IMR-90 (cell line): Measurements from ENCODE around the gene KRTAP4-3. TPM values are rescaled to one million over a fixed set of nuclear protein-coding genes. Genes with fewer than 3 reads are reported as not detected.

Experiments
- ATAC-seq: fragments of 200-7000 bp; cut with Tn5 transposase; 2 replicates; pipeline ENCODE4 v1.9.1; 2020; ENCODE audit warnings: low read depth, mild to moderate bottlenecking, moderate library complexity
- BruUV-seq: library from RNA; stranded (reverse); fragments of 400-500 nt; replicated peaks from 2 replicates; lab custom pipeline; 2021; lab: Mats Ljungman, UMichigan
- CTCF ChIA-PET: fragments of 300-600 bp; formaldehyde crosslinking; extraction: SDS; loops from one replicate; lab custom pipeline; 2021; ENCODE audit warnings: antibody characterized with exemption; lab: Yijun Ruan, JAX
- POLR2A ChIA-PET: fragments of 300-600 bp; sonication (Branson Sonifier 250); formaldehyde crosslinking; loops from one replicate; lab custom pipeline; 2022; ENCODE audit warnings: antibody characterized with exemption; ENCODE audit not compliant: unreplicated experiment; lab: Charles Lee
- DNase-seq: peaks from one replicate; pipeline ENCODE4 v3.0.0; 2013
- H2AFZ ChIP-seq: replicated peaks from 2 replicates; pipeline ENCODE3; 2013; ENCODE audit warnings: low read length, mild to moderate bottlenecking; ENCODE audit not compliant: poor library complexity
- H2AK5ac ChIP-seq: 2 replicates; pipeline ENCODE4 v1.6.1; 2013; ENCODE audit warnings: low read depth, low read length, inconsistent platforms
- H2AK9ac ChIP-seq: replicated peaks from 2 replicates; pipeline ENCODE3; 2013; ENCODE audit warnings: mild to moderate bottlenecking, low read depth, low read length, moderate library complexity; ENCODE audit not compliant: poor library complexity
- H2BK120ac ChIP-seq: 2 replicates; pipeline ENCODE4 v1.6.1; 2013; ENCODE audit warnings: low read depth, low read length, inconsistent platforms
- H2BK15ac ChIP-seq: 3 replicates; pipeline ENCODE4 v1.6.1; 2013; ENCODE audit warnings: low read depth, low read length, inconsistent platforms
- H2BK20ac ChIP-seq: 2 replicates; pipeline ENCODE4 v1.6.1; 2013; ENCODE audit warnings: low read depth, mild to moderate bottlenecking, inconsistent platforms, low read length, moderate library complexity
- H2BK5ac ChIP-seq: 2 replicates; pipeline ENCODE4 v1.6.1; 2013; ENCODE audit warnings: mild to moderate bottlenecking, low read depth, low read length, inconsistent platforms; ENCODE audit not compliant: poor library complexity, severe bottlenecking
- H3K14ac ChIP-seq: replicated peaks from 2 replicates; pipeline ENCODE4 v1.6.1; 2013; ENCODE audit warnings: low read depth, low read length, inconsistent platforms
- H3K18ac ChIP-seq: 2 replicates; pipeline ENCODE4 v1.6.1; 2013; ENCODE audit warnings: low read depth, low read length, control low read depth
- H3K23ac ChIP-seq: 2 replicates; pipeline ENCODE4 v1.6.1; 2013; ENCODE audit warnings: low read depth, low read length, inconsistent platforms
- H3K27ac ChIP-seq: 2 replicates; pipeline ENCODE4 v1.5.1; 2013; ENCODE audit warnings: mild to moderate bottlenecking, control low read depth, low read length; ENCODE audit not compliant: insufficient read depth
- H3K27me3 ChIP-seq: 2 replicates; pipeline ENCODE4 v1.6.1; 2013; ENCODE audit warnings: low read length; ENCODE audit not compliant: control insufficient read depth, insufficient read depth
- H3K36me3 ChIP-seq: 2 replicates; pipeline ENCODE4 v1.6.1; 2013; ENCODE audit warnings: low read length, mixed read lengths; ENCODE audit not compliant: control insufficient read depth, insufficient read depth
- H3K4ac ChIP-seq: 2 replicates; pipeline ENCODE4 v1.6.1; 2013; ENCODE audit warnings: low read depth, low read length, inconsistent platforms
- H3K4me1 ChIP-seq: 2 replicates; pipeline ENCODE4 v1.6.1; 2013; ENCODE audit warnings: low read length, mixed read lengths; ENCODE audit not compliant: control insufficient read depth, insufficient read depth
- H3K4me2 ChIP-seq: 2 replicates; pipeline ENCODE4 v1.6.1; 2013; ENCODE audit warnings: low read depth, mild to moderate bottlenecking, control low read depth, low read length, moderate library complexity
- H3K4me3 ChIP-seq: 2 replicates; pipeline ENCODE4 v1.5.1; 2013; ENCODE audit warnings: low read depth, mild to moderate bottlenecking, control low read depth, low read length, moderate library complexity; ENCODE audit not compliant: insufficient read depth
- H3K56ac ChIP-seq: 2 replicates; pipeline ENCODE4 v1.6.1; 2013; ENCODE audit warnings: low read length, inconsistent platforms; ENCODE audit not compliant: insufficient read depth; ENCODE audit errors: extremely low read depth
- H3K79me1 ChIP-seq, 2 experiments: 2 replicates each; pipeline ENCODE4 v1.6.1; 2013; ENCODE audit warnings: low read length in 2 of 2, inconsistent platforms in 1 of 2, low read depth in 1 of 2
- H3K9ac ChIP-seq: 2 replicates; pipeline ENCODE4 v1.6.1; 2013; ENCODE audit warnings: low read depth, low read length, control low read depth
- H3K9me1 ChIP-seq: 2 replicates; pipeline ENCODE4 v1.6.1; 2013; ENCODE audit warnings: low read length, inconsistent platforms; ENCODE audit not compliant: insufficient read depth
- H3K9me3 ChIP-seq: 2 replicates; pipeline ENCODE4 v1.6.1; 2013; ENCODE audit warnings: low read length; ENCODE audit not compliant: control insufficient read depth, insufficient read depth
- H4K20me1 ChIP-seq: 2 replicates; pipeline ENCODE4 v1.6.1; 2013; ENCODE audit warnings: low read length, inconsistent platforms; ENCODE audit not compliant: insufficient read depth
- H4K5ac ChIP-seq: 2 replicates; pipeline ENCODE4 v1.6.1; 2013; ENCODE audit warnings: mild to moderate bottlenecking, low read depth, low read length, control low read depth
- H4K8ac ChIP-seq, 2 experiments: 2 replicates each; pipeline ENCODE4 v1.6.1; 2013; ENCODE audit warnings: low read depth in 2 of 2, low read length in 2 of 2, control low read depth in 1 of 2, inconsistent platforms in 1 of 2
- H4K91ac ChIP-seq: 2 replicates; pipeline ENCODE4 v1.6.1; 2013; ENCODE audit warnings: low read depth, low read length, inconsistent platforms; ENCODE audit not compliant: insufficient read depth
- BHLHE40 ChIP-seq: fragments of 150-350 bp; IDR thresholded peaks from 2 replicates; pipeline ENCODE4 v1.6.1; 2016; ENCODE audit warnings: mild to moderate bottlenecking, low read depth, low read length
- CEBPB ChIP-seq: IDR thresholded peaks from 2 replicates; pipeline ENCODE4 v1.6.1; 2012; ENCODE audit warnings: low read depth, low read length, improper control_type of control experiment
- CHD1 ChIP-seq: IDR thresholded peaks from 2 replicates; pipeline ENCODE4 v1.6.1; 2012; ENCODE audit warnings: low read depth, low read length, improper control_type of control experiment
- FOS ChIP-seq: fragments of 150-350 bp; IDR thresholded peaks from 2 replicates; pipeline ENCODE4 v1.6.1; 2016; ENCODE audit warnings: low read depth, low read length
- MAFK ChIP-seq: IDR thresholded peaks from 2 replicates; pipeline ENCODE4 v1.6.1; 2012; ENCODE audit warnings: low read depth, low read length, improper control_type of control experiment
- MAZ ChIP-seq: IDR thresholded peaks from 2 replicates; pipeline ENCODE4 v1.6.1; 2012; ENCODE audit warnings: low read depth, mild to moderate bottlenecking, low read length, improper control_type of control experiment, moderate library complexity, borderline replicate concordance
- POLR2A ChIP-seq: IDR thresholded peaks from 2 replicates; pipeline ENCODE4 v1.6.1; 2012; ENCODE audit warnings: mild to moderate bottlenecking, low read depth, low read length
- RAD21 ChIP-seq: IDR thresholded peaks from 2 replicates; pipeline ENCODE4 v1.6.1; 2012; ENCODE audit warnings: low read length, improper control_type of control experiment
- RFX5 ChIP-seq: IDR thresholded peaks from 2 replicates; pipeline ENCODE4 v1.8.0; 2012; ENCODE audit warnings: low read depth, mild to moderate bottlenecking, low read length, moderate library complexity
- SMC3 ChIP-seq: fragments of 150-350 bp; IDR thresholded peaks from 2 replicates; pipeline ENCODE4 v1.6.1; 2016; ENCODE audit warnings: low read depth, mild to moderate bottlenecking, antibody characterized with exemption, low read length, moderate library complexity
- WGBS, 2 experiments: methylation state at CpG; one replicate each; pipeline versions ENCODE4 v1.1.5 to v1.1.7; 2013; ENCODE audit warnings: missing lambda C conversion rate in 2 of 2; ENCODE audit not compliant: insufficient read length in 1 of 2; ENCODE audit errors: extremely low coverage in 2 of 2; 5-methylcytosine and 5-hydroxymethylcytosine counted together
- dilution Hi-C: fragments of 300-500 bp; cut with HindIII; formaldehyde crosslinking; loops from one replicate; pipeline ENCODE4 v1.14.3; 2018; ENCODE audit warnings: low sequenced_read_pairs; ENCODE audit not compliant: unreplicated experiment
- in situ Hi-C: fragments of 300-500 bp; cut with MboI; formaldehyde crosslinking; loops from 3 replicates; pipeline ENCODE4 v1.14.3; 2019; ENCODE audit warnings: low sequenced_read_pairs, inconsistent platforms, mixed read lengths
- intact Hi-C: fragments of 100-400 bp; cut with micrococcal nuclease; formaldehyde crosslinking; loops from 2 replicates; pipeline ENCODE4 v1.10.0; 2022
- polyA plus RNA-seq, 3 experiments: library from polyadenylated mRNA; depleted of rRNA; stranded (reverse); fragments of >200 nt; gene quantifications; 2 replicates each; pipeline ENCODE4 v1.2.3, GENCODE V29; 2012; ENCODE audit warnings: low replicate concordance in 1 of 3
- total RNA-seq: library from RNA; depleted of rRNA; stranded (reverse); fragments of >200 nt; gene quantifications from 2 replicates; pipeline ENCODE4 v1.2.3, GENCODE V29; 2012
- TF ChIP-seq, protein P1 (sequence below): fragments of 150-350 bp; IDR thresholded peaks from 2 replicates; pipeline ENCODE4 v1.6.1; 2017; ENCODE audit warnings: mild to moderate bottlenecking, antibody characterized with exemption, low read length, low read depth
- TF ChIP-seq, protein P2 (sequence below): conservative IDR thresholded peaks from 2 replicates; pipeline ENCODE4 v1.5.1; 2012; ENCODE audit warnings: mild to moderate bottlenecking, low read depth, low read length, improper control_type of control experiment

KRTAP4-3 gene
- total and polyA plus RNA-seq, 2 of the 4 experiments (the other 2 are of a cell fraction): not detected

DNA sequence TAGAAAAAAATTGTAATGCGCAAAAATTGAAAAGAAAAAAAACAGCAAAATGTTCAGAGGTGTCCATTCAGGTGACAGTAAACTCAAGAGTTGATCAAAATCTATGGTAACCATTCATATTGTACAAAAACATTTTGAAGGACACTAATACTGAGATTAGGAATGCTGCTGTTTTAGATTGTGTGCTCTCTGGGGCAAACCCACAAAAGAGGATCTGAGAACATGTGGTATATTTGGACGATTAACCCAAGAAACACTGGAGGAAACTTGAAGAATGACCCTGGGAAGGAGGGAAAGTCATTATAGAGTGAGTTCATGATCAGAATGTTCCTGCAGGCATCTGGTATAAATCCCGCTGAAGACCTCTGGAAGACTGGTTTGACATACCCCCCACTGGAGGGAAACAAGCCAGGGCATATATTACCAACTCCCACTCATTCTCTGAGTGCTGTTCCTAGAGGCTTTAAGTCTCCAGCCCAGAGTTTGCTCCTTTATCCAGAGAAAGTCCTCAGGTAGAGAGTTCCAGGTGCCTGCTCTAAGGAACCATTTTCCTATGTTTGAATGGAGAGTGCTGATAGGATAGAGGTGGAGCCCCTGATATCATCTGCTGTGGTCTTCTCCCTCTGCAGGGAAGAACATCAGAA is 8.8 kb upstream of the KRTAP4-3 start:
- POLR2A ChIA-PET: no interaction called here
- dilution Hi-C loops: no loop called here
- no TSS peak for BruUV-seq

More for the DNA sequence above, 8.8 kb upstream of the KRTAP4-3 start:
- H3K4me1 ChIP-seq: peaks cover 3% of the 10 kb centered on the region; the same call in 1 of the 2 replicates
- no peak overlapping the region for H2AFZ ChIP-seq
- H3K27ac ChIP-seq: no peak overlapping the region
- no peak overlapping the region for H2BK120ac ChIP-seq
- WGBS, 2 experiments: no CpG with 5 or more reads among the region's 3 CpGs
- DNase-seq (no peak), ATAC-seq (no peak)
- H3K4me3 ChIP-seq: no peak overlapping the region
- H4K20me1 ChIP-seq: no peaks in the 10 kb centered on the region
- H2BK5ac ChIP-seq: no peak overlapping the region
- H4K91ac ChIP-seq: no peak overlapping the region
- H3K56ac ChIP-seq: no peak overlapping the region
- H4K8ac ChIP-seq: no peak overlapping the region
- TF ChIP-seq RAD21 (no peak), MAZ (no peak), BHLHE40 (no peak), MAFK (no peak), POLR2A (no peak), SMC3 (no peak), CHD1 (no peak), FOS (no peak), RFX5 (no peak), CEBPB (no peak)
- TF ChIP-seq, protein P1, sequence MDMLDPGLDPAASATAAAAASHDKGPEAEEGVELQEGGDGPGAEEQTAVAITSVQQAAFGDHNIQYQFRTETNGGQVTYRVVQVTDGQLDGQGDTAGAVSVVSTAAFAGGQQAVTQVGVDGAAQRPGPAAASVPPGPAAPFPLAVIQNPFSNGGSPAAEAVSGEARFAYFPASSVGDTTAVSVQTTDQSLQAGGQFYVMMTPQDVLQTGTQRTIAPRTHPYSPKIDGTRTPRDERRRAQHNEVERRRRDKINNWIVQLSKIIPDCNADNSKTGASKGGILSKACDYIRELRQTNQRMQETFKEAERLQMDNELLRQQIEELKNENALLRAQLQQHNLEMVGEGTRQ: no peak
- TF ChIP-seq, protein P2, sequence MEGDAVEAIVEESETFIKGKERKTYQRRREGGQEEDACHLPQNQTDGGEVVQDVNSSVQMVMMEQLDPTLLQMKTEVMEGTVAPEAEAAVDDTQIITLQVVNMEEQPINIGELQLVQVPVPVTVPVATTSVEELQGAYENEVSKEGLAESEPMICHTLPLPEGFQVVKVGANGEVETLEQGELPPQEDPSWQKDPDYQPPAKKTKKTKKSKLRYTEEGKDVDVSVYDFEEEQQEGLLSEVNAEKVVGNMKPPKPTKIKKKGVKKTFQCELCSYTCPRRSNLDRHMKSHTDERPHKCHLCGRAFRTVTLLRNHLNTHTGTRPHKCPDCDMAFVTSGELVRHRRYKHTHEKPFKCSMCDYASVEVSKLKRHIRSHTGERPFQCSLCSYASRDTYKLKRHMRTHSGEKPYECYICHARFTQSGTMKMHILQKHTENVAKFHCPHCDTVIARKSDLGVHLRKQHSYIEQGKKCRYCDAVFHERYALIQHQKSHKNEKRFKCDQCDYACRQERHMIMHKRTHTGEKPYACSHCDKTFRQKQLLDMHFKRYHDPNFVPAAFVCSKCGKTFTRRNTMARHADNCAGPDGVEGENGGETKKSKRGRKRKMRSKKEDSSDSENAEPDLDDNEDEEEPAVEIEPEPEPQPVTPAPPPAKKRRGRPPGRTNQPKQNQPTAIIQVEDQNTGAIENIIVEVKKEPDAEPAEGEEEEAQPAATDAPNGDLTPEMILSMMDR: no peak
- no peaks in the 10 kb centered on the region; the same call in 1 of the 2 replicates for H3K27me3 ChIP-seq
- H4K5ac ChIP-seq: no peak overlapping the region
- no peaks in the 10 kb centered on the region for H3K9me3 ChIP-seq
- in situ Hi-C loops (no loop called here), intact Hi-C loops (no loop called here)
- no peak overlapping the region for H3K4ac ChIP-seq
- CTCF ChIA-PET: no interaction called here
- no peak overlapping the region for H3K9ac ChIP-seq
- H2AK5ac ChIP-seq: no peak overlapping the region
- no peaks in the 10 kb centered on the region; the same call in 1 of the 2 replicates for H3K9me1 ChIP-seq
- no peak overlapping the region for H3K18ac ChIP-seq
- no peak overlapping the region for H3K14ac ChIP-seq
- no peak overlapping the region for H2AK9ac ChIP-seq
- no peak overlapping the region for H3K4me2 ChIP-seq
- no peak overlapping the region for H2BK20ac ChIP-seq
- no peaks in the 10 kb centered on the region for H3K79me1 ChIP-seq
- H3K36me3 ChIP-seq: no peaks in the 10 kb centered on the region
- H3K23ac ChIP-seq: no peak overlapping the region
- no peak overlapping the region for H2BK15ac ChIP-seq
